Epithelial cell of esophagus (primary cell): ENCODE results near the gene FOXK1.

Experiments
- DNase-seq: peaks from one replicate; pipeline ENCODE4 v3.0.0; 2010; ENCODE audit warnings: low read depth
- H3K4me3 ChIP-seq: 2 replicates; pipeline ENCODE4 v1.5.1; 2011; ENCODE audit warnings: mild to moderate bottlenecking, low read length, control low read depth
- CTCF ChIP-seq: IDR thresholded peaks from 2 replicates; pipeline ENCODE4 v1.5.1; 2011; ENCODE audit warnings: low read depth, mild to moderate bottlenecking, low read length, control low read depth, inconsistent platforms; ENCODE audit not compliant: insufficient read depth; ENCODE audit errors: missing control alignments

FOXK1 gene

DNA sequence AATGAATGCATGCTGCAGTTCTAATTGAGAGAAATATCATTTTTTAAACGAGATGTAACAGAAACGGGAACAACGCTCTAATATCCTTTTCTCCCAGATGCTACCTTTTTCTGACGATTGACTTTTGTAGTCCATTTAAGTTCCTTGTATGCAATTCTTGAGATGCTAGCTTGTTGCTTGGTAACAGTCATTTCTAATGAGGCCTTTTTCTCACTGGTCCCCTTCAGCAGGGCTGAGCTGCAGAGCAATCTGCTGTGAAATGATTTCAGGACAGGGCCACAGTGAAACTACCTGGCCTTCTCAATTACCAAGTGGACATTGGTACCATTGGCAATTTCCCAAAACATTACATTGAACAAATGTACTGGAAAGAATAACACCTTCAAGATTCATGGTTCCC is 26.2 kb upstream of the FOXK1 start:
- no peak overlapping the region for H3K4me3 ChIP-seq
- DNase-seq = no peak
- TF ChIP-seq CTCF = no peak

DNA sequence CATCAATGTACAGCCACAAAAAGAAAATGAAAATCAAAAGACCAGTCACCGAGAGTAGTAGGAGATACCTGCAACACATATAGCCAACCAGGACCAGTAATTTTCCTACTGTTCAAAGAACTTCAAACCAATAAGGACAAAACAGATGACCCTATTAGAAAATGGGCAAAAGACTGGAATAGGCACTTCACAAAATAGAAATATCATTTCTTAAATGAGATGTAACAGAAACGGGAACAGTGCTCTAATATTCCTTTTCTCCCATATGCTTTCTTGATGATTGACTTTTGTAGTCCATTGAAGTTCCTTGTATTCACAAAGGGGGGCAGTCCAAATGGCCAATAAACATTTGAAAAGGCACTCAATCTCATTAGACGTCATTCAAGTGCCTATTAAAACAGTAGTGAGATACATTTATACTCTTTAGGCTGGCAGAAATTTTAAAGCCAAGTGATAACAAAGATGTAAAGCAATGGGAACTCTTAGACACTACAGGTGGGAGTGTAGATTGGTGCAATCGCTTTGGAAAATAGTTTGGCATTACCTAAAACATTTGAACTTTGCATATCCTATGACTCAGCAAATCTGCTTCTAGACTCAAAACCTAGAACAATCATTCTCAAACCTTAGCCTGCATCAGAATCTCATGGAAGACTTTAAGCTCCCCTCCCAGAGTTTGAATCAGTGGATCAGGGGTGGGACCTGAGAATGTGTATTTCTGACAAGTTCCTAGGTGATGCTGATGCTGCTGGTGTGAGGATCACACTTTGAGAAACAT is 24.3 kb upstream of the FOXK1 start:
- H3K4me3 ChIP-seq = no peak overlapping the region
- no peak for TF ChIP-seq CTCF
- no peak for DNase-seq

DNA sequence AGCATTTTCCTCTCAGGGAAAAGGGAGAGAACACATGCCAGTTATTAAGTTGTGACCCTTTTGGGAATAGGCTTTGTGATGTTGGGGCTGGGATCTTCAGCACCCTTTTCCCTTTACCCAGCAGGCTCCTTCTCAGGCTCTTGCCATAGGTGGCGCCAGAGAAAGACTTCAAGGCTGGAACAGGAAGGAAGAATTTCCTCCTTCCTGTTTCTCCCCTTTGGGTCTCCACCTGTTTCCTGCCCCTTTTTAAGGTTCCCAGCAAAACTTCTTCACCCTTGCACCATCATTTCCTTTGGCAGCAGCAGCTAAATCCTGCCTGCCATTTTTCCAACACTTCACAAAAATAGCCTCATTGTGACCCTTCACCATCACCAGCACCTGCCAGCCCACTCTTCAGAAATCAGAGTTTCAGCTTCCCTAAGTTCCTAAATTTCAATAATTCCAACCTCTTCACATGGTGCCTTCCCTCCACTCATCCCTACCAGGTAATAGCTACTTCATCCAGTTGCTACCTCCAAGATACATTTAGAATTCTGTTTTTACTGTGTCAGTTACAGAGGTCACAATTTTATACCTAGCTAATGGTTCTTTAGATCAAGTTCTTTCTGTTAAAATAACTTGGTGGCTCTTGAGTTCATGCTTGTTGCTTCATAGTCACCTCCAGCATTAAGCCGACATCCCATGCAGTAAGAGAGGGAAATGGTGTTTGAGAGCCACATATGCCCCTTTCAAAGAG is 22.4 kb upstream of the FOXK1 start:
- no peak for DNase-seq
- no peak for TF ChIP-seq CTCF
- H3K4me3 ChIP-seq = no peak overlapping the region

- TF ChIP-seq CTCF = no peak
- no peak overlapping the region for H3K4me3 ChIP-seq
- DNase-seq = no peak
These were observed 20.2 kb upstream of the FOXK1 start for GRCh38 chr7:4661871-4662270.

DNA sequence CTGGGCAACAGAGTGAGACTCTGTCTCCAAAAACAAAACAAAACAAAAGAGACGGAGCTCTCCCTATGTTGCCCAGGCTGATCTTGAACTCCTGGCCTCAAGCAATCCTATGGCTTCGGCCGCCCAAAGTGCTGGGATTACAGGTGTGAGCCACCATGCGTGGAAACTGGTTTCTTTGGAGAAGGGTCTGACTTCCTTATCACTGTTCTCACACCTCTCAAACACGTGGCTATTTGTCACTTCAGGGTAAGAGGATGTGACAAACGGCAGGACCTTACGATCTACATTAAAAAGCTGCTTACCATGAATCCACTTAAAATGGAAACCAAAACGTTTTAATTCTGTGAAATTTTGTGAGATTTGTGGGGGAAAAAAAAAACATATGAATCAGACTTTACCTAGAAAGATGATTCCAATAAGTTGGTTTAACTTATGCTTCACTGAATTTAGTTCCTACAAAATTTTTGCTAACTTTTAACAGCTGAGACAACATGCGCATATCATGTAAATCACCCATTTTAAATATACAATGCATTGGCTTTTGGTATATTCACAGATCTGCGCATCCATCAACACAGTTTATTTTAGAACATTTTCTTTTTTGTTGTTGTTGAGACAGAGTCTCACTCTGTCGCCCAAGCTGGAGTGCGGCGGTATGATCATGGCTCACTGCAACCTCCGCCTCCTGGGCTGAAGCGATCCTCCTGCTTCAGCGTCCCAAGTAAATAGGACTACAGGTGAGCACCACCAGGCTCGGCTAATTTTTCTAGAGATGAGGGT is 18.7 kb upstream of the FOXK1 start:
- DNase-seq = no peak
- TF ChIP-seq CTCF = no peak
- no peak overlapping the region for H3K4me3 ChIP-seq

- peak; percentile 23 for DNase-seq
- no peak overlapping the region for H3K4me3 ChIP-seq
- no peak for TF ChIP-seq CTCF
These were observed 16.4 kb upstream of the FOXK1 start for GRCh38 chr7:4665661-4666060.
